Measurements from ENCODE around the gene PPM1M.
A peak's percentile ranks its signal among the peaks of the same experiment; 100 is the strongest.

PPM1M gene

DNA sequence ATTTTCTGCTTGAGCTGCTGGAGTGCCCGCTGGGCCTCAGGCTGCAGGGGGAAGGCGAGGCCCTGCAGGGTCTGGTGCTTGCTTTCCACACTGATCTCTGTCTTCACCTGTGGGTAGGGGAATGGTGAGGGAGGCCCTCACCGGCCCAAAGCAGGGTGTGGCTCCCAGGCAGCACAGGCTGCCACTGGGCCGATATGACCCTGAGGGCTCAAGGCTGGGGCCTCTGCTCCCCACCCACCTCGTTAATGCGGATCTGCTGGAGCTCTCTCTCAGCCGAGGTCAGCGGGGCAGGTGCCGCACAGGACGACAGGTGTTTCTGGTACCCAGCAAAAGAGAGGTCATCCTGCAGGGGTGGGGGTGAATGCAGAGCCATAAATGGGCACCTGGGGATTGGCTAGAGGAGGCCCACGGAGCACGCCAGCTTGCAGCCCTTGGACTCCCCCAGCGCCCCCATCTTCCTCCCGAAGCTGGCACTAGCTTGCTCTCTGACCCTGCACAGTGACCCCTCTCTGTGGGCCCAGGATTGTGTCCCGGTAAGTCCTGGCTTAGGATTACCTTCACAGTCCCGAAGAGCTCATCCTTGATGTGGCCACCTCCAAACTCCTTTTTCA is 14.6 kb upstream of the PPM1M start:
- no peak for DNase-seq (ENCODE audit: low read depth)

DNA sequence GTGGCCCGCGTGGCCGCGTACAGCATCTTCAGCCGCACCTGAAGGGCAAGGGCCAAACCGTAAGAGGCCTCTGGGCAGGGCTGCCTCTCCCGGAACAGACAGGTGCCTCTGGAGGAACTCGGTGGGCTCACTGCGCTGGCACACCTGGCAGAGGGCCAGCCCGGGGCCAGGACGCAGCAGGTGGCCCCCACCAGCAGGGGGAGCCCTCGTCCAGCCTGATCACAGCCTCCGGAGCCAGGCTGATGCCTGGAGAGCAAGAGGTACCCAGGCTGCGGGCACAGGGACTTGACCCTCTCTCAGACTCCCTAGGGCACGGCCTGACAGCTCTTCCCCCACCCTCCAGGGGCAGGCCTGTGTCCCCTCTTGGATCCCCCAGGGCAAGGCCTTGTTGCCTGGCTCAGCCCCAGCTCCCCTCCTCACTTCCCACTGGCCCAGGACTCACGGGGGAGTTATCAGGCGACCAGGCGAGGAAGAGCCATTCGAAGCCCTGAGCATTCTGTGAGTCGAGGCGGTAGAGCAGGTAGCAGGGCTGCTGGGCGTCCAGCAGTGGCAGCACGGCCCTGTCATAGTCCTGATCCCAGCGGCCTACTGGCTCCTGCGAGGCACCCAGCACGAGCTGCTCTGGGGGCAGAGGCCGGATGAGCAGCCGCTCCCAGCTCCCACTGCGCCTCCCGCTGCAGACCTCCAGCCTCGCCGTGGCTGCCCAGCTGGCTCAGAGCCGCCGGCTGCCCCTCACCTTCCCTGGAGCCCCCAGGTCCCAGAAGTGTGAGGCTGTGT is 13.9 kb upstream of the PPM1M start:
- peak; percentile 85 for DNase-seq (ENCODE audit: low read depth)

DNA sequence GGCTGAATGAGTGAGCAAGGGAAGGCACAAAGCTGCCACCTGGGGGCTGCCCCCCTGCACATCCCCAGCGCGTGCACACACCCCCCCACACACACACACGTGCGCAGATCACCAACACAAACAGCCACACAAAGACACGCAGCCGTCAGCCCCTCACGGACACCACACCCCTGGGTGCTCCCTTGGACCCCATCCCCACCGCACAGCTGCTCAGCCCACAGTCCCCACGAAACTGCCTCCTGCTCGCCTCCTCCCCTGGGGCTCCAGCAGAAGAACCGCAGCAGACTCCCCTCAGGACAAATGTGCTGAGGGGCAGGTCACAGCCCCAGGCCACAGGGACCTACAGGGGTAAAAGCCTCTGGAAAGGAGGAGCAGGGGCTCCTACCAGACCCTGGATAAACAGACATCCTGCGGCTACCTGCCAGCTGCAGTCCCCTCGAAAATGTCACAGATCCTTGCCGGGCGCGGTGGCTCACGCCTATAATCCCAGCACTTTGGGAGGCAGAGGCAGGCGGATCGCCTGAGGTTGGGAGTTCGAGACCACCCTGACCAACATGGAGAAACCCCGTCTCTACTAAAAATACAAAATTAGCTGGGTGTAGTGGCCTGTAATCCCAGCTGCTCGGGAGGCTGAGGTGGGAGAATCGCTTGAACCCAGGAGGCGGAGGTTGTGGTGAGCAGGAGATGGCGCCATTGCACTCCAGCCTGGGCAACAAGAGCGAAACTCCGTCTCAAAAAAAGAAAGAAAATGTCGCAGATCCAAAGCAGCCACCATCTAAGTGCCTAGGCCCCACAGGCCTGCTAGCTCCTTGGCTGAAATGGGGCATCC is 13.1 kb upstream of the PPM1M start:
- no peak for DNase-seq (ENCODE audit: low read depth)

DNA sequence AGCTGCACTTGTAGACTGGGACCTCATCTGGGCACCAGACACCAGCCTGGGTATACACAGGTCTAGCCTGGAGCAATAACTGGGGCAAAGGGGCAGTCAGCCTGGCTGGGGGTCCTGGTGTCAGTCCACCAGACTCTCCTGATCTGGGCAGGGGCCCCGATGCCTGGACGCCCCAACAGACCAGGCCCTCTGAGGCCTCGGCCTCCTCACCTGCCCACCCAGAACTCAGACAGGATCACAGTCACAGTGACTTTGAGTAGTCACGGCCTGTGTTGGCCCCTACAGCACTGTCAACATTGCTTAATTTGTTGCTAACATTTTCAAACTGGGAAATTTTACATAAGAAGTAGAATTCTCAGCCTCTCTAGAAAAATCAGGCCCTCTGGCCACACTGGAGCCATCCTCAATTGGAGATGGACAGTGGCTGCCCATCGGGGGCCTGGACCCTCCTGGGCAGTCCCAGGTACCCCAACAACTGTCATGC is 12.4 kb upstream of the PPM1M start:
- no peak for DNase-seq (ENCODE audit: low read depth)

DNA sequence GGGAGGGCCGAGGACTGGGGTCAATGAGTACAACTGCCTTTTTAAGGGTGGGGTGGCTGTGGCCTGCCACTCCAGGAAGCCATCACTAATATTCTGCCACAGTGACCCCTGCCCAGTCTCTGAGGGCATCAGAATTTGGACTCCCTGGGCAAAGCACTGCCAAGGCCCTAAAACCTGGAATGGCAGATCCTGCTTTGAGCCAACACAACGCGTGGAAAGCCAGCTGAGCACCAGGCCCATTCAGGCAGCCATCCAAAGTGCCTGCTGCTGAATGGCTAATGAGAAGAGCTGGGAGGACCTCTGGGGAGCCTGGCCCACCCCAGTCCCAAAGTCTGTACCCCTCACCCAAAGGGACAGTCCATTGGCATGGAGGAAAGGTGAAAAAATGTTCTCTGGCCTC is 11.6 kb upstream of the PPM1M start:
- no peak for DNase-seq (ENCODE audit: low read depth)

DNA sequence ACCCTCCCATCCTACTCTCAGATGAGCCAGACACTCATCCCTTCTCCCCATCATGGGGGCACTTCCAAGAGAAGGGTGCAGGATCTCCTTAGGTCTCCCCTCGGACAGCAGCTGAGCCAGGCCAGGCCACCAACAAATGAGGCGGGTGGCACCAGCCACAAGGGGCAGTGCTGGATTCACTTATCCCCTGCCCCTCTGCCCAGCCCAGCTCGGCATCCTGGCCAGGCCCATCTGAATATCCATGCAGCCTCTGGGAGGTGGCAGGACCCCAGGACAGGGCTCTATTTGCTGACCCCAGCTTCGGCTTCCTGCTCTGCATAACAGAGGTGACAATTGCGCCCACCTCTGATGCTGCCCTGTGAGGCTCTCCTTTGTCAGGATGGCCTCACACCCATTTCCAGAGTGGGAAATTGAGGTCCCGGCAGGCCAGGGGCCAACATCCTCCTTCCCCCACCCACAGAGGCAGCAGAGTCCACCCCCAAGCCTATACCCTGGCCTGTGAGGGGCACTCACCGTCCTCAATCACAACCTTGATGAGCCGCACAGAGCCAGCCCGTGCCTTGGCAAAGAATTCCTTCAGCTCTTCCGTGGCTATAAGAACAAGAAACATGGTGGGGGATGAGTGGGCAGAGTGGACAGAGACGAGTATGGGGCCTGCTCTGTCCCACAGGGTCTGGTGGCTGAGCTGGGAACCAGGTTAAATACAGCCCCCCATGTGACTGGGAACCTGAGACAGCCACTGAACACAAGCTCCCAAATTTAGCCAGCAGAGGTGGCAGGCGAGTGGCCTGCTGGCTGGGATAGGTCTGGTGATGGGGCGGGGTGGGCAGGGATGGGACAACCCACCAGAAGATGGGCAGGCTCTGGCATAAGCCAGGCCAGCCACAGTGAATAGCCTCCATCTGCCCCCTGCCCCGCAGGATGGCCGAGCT is 10.8 kb upstream of the PPM1M start:
- DNase-seq (ENCODE audit: low read depth) = no peak

DNA sequence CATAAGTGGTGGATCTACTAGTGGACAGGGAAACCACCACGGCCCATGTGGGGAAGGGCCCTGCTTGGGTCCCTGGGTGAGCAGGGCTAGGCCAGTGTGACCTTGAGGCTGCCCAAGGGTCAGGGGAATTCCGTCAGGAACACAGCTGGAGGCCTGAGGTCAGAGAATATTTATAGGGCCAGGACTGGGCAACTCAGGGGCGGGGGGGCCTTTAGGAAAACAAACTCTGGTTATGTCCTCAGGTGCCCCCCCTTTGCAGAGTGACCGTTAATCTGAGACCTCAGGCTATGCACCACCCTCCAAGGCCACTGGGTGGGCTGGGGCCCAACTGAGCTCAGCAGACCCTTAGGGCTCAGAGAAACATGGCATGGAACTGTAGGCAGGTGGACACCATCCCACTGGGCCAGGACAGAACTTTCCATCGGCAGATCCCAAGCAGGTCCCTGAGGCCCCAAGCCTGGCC is 9.1 kb upstream of the PPM1M start:
- DNase-seq (ENCODE audit: low read depth) = no peak

DNA sequence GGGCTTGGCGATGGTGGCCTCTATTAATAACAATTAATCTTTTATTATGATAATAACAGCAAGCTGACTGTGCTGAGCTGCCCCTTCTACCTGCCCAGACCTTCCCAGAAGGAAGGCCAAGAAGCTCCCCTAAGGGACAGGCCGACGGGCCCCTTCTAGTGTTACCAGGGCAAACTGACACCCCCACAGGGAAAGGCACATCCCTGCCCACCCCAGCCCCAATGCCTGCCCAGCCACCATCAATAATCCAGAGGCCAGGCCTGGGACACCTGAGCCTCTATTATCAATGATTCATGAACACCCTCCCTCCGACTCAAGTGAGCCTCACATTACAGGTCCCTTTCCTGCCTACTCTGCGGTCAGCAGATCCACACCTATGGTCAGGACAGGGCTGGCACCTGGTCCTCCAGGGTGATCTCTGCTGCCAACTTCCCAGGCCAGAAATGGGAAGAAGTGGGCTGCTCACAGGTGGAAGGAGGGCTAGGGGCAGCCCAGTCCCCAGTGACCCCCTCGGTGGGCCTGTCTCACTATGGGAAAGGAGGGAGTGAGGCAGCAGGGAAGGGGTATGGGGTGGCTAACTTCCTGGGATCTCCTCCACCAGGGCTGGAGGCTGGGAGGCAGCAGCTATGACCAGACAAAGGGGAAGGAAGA is 8.4 kb upstream of the PPM1M start:
- no peak for DNase-seq (ENCODE audit: low read depth)

DNA sequence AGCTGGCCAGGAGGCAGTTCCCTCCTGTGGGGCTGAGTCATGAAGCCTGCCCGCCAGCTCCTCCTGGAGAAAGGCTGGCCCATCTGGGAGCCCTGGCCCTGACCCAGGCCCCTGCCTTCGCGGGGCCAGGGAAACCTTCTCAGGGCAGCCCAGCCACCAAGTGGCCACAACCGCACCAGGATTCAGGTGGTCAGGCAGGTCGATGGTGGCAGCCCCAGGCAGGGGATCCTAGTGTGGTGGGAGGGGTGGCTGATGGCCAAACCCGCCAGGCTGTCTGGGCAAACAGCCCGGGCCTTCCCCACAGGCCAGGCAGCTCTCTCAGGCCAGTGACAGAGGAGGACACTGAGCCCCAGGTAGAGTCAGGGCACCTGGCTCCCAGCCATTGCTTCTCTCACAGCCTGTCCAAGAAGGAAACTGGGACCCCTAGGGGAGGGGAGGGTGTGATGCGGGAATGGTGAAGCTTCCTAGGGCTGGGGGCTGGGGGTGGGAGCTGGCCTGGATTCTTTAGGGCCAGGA is 7.8 kb upstream of the PPM1M start:
- DNase-seq (ENCODE audit: low read depth) = no peak

DNA sequence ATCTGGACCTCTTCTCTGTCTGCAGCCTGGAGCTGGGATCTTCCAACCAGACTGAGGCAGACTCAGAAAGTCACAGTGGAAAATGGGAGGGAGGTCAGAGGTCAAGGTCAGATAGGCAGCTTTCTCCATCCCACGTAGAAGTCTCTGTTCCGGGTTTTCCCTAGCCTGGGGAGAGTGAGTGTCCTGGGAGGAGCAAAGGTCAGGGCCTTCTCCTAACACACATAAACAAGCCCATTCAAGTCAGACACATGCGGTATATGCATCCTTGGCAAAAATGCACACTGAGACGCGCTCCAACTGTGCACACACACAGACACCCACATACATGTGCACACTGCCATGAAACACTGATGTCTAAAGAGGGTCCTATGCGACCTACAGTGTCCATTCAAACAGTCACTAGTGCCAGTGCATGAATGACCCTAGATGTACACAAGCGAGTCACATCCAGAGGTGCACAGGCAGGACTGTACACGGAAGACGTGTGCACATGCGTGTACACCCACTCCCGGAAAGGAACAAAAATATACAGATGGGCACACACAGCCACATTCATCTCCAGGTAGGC is 7.3 kb upstream of the PPM1M start:
- DNase-seq (ENCODE audit: low read depth) = no peak

DNA sequence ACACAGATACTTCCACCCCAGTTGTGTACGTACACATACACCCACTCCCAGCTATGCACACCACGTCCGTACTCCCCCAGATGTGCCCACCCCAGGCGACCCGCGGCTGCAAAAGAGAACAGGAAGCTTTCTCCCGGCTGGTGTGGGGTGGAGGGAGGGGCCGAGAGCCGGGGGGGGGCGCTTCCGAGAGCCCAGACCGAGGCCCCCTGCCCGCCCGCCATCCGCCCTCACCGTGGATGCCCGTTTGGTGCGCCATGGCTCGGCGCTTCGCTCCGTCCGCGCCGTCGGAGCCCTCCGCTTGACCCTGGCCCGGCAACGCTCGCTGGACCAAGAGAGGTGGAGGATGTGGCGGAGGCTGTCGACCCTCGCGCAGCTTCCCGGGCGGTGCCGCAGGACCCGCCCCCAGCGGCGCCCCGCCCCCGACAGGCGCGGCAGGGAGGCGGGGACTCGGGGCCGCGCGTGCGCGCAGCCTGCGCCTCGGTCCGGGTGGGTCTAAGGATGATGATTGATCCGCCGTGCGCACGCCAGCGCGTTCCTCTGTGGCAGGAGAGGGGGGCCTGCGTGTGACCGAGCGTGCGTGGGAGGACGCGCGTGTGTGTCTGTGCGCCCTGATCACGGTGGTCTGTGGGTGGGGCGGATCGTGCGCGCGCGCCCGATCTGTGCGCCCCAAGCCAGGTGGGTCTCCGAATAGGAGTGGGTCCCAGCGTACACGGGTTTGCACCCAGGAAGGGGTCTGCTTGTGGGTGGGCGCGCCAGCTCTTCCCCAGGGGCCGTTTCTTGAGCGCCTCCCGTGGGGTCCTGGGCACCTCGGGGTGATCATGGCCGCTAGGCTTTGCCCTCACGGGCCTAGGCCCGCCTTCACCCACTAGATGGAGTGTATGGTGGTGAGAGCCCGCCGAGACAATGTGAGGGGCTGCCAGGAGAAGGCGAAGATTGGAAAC is 6.5 kb upstream of the PPM1M start, which contains the start of gene TWF2:
Gene TWF2 (minus strand): TSS at position 398 of the 941 bp plus-strand sequence. CDS start 142 bp downstream, at position 256.
- DNase-seq (ENCODE audit: low read depth) = peak; percentile 86

DNA sequence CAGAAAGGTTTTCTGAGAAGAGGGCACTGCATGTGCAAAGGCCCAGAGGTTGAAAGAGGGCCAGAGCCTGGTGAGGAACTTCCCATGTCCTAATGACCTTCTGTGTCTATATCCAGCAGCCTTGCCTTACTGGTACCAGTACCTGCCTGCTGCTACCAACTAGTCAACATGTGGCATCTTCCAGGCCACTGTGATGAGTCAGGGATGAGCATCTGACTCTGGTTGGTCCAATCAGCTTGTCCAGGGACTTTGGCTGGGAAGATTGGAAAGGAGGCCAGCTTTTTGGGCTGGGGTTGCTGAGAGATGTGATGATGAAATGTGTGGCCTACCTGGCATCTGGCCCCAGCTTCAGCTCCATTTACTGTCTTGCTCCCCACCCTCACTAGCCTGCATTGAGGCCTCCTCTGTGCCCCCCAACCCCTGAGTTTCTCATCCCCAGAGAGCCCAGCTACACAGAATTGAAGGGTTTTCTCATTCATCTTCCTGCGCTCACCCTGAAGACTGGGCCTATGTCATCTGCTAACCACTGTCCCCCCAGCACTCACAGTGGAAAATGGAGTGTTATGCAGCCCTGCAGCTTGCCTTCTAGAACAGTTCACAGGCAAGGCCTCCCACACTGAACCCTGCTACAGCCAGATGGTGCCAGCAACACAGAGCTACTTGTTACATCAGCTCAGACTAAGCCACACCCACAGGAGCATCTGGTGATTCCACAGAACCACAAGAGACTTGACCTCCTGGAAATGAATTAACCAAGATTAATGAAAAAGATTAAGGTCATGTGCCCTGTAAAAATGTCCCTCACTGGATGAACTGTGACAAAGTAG is 5.3 kb upstream of the PPM1M start:
- peak; percentile 41 for DNase-seq (ENCODE audit: low read depth)

DNA sequence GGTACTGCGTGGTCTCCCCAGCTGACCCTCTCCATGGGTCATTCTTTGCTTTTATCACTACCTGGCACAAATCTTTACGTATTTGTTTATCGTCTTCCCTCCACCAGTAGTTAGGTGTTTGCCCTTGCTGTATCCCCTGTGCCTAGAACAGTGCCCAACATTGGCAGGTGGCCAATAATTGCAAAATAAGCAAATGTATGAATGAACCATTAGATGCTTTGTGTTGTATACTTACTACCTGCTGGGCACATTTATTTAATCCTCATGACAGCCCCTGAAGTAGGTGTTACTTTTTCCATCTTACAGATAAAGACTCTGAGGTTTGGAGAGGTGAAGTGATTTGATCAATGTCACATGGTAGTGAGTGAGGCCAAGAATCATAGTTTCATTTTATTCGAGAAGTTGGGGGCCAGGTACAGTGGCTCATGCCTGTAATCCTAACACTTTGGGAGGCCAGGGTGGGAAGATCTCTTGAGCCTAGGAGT is 4.6 kb upstream of the PPM1M start:
- DNase-seq (ENCODE audit: low read depth) = no peak

DNA sequence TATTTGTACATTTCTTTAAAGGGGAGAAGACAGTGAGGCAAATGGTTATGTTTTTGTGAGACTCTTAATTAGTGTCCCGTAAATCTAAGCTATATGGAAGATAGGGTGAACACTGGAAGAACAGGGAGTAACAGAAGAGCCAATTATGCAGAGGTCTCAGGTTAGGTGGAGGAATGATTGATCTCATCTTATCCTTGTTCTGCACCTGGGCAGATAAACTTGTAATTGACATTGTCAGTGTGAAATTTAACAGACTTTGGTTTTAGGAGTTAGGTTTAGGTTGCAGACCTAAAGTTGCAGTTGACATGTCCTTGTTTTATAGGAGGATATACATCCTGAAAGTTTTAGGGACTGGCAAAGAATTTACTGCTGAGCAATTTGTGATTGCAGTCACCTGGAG is 3.5 kb upstream of the PPM1M start:
- no peak for DNase-seq (ENCODE audit: low read depth)

DNA sequence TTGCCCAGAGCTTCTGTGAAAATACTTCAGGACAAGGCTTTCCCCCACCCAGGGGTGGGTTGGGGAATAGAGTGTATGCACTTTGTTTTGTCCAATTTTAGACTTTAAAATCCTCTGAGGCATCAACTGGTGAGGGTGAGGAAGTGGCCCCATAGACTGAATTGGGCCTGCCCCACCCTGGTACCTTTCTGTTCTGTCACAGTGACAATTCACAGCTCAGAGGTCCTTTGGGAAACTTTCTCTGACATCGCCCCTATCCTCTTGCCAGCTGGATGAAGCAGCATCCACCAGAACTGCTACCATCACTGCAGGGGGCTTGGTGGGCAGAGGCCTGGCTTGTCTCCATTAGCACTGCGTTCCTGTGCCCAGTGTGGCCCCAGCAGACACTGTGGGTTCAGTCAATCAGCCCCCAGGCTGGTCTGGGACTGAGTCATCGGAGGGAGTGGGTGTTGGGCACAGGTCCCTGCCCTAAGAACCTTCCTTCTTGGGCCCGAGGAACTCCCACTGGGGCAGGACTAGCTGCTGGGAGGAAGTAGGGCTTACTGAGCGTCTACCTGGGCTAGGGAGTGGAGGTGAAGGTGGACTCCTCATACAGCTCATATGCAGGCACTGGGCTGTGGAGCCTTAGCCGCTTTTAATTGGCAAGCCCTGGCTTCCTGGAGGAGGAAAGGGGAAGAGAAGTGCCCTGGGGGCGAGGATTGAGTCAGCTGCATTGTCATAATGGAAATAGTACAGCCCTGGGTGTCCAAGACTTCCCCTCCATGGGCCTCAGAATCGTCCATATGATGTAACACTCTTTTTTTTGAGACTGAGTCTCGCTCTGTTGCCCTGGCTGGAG is 1.5 kb upstream of the PPM1M start:
- no peak for DNase-seq (ENCODE audit: low read depth)

DNA sequence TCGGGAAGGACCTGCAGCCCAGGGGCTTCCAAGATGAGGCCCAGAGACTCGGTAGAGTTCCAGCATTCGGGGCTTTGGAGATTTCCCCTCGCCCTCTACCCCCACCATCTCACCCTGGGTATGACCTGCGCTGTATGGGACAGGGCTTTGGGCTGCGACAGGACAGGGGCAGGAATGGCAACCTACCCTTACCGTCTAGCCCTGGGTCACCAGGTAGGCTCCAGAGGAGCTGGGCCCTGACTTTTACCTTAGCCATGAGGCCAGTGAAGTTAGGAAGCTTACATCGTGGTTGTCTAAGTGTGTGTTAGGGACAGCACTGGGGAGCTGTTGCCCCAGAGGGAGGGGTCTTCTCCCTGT is 683 bp downstream of the PPM1M start:
- no peak for DNase-seq (ENCODE audit: low read depth)

DNA sequence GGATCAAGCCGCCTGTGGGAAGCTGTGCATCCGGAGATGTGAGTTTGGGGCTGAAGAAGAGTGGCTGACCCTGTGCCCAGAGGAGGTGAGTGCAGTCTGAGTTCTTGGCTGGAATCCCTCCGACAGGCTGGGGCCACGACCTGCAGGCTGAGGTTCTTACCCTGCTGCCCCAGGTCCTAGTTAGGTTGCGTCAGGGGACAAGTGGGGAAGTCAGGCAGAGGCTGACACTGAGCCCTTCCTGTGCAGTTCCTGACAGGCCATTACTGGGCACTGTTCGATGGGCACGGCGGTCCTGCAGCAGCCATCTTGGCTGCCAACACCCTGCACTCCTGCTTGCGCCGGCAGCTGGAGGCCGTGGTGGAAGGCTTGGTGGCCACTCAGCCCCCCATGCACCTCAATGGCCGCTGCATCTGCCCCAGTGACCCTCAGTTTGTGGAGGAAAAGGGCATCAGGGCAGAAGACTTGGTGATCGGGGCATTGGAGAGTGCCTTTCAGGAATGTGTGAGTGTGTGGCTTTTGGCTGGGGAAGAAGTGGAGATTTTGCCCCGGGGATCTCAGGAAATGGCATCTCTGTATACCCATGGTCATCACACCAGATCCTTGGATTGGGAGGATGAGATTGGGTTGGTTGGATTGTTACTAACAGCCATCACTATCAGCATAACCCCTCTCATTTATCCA is 1.3 kb downstream of the PPM1M start:
- DNase-seq (ENCODE audit: low read depth) = no peak
